Measurements from ENCODE around the gene USP34. TPM values are rescaled to one million over a fixed set of nuclear protein-coding genes. Genes with fewer than 3 reads are reported as not detected.
A peak's percentile ranks its signal among the peaks of the same experiment; 100 is the strongest.

Gene USP34
- total and polyA plus RNA-seq, 2 experiments from 2014 or later = 81.8 to 157 TPM

DNA sequence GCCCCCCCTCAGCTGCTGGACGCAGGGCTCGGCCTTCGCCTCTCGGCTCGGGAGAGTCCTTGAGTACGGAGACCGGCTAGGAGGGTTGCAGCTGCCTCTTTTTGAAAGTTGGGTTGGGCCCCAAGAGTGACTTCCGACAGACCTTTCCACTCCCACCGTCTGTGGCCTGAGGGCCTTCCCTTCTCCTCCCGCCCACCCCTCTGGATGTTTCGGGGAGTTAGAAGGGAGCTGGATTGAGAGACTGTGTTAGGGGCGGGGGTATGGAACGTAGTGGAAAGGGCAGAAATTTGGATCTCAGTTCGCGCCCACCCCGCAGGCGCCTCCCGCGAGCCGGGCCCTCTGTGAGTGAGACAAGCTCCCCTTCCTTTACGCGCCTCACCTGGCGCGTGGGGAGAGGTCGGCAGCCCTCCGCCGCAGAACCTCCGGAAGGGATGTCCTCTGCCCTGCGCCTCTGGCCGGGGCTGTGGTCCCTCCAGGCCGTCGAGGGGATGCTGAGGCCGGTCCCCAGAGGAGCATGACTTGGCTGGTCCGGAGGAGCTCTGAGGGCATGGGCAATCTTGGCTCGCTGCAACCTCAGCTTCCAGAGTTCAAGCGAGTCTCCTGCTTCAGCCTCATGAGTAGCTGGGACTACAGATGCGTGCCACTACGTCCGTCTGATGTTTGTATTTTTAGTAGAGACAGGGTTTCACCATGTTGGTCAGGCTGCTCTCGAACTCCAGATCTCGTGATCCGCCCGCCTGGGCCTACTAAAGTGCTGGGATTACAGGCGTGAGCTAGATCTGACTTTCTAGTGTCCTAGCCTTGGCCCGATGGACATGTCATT lies 292.9 kb downstream of the USP34 start:
- Histone ChIP-seq H3K9me2 (ENCODE audit: insufficient read depth) (no peaks in the 10 kb centered on the region), H3K36me3 (ENCODE audit: insufficient read depth) (peaks cover 4% of the 10 kb centered on the region), H3K27me3 (ENCODE audit: insufficient read depth) (peaks cover 14% of the 10 kb centered on the region), H3F3A (replicated peaks; ENCODE audit: low read depth) (0 out of 2 replicates have a peak, but pooled peaks cover 9% of the 10 kb centered on the region), H3K4me1 (ENCODE audit: insufficient read depth) (peaks cover 15% of the 10 kb centered on the region; the same call in 1 of the 2 replicates), H3K4me3 (peak overlapping the region; percentile 77), H3K79me2 (replicated peaks; ENCODE audit: insufficient read depth) (peaks cover 13% of the 10 kb centered on the region), H4K20me1 (replicated peaks; ENCODE audit: insufficient read depth) (peaks cover 8% of the 10 kb centered on the region), H3K4me2 (peak overlapping the region; percentile 92), H3K27ac (ENCODE audit: low read depth) (peak overlapping the region; percentile 83), H2AFZ (peak overlapping the region; percentile 83)
- DNase-seq (ENCODE audit: low spot score) = peak; percentile 59
- TF ChIP-seq CTCF (conservative IDR thresholded peaks at IDR 0.05; ENCODE audit: low read depth in 2 of 2) (no peak), ZNF331 (CRISPR knock-in tag; IDR thresholded peaks at IDR 0.05; ENCODE audit: low read depth) (no peak), POLR2AphosphoS5 (IDR thresholded peaks at IDR 0.05; ENCODE audit: low read depth) (no peak), ETS1 (IDR thresholded peaks at IDR 0.05) (no peak)
- Mint-ChIP-seq H3K36me3 (ENCODE audit: low read depth) (peaks cover 34% of the 10 kb centered on the region), H3K27ac (peak overlapping the region; percentile 67; the same call in 1 of the 2 replicates), H3K9me3 (no peaks in the 10 kb centered on the region), H3K4me1 (peaks cover 29% of the 10 kb centered on the region), H3K27me3 (ENCODE audit: insufficient read depth, low read depth, poor library complexity) (peaks cover 14% of the 10 kb centered on the region), H3K4me3 (peak overlapping the region; percentile 85)
- peak; percentile 25 for ATAC-seq

DNA sequence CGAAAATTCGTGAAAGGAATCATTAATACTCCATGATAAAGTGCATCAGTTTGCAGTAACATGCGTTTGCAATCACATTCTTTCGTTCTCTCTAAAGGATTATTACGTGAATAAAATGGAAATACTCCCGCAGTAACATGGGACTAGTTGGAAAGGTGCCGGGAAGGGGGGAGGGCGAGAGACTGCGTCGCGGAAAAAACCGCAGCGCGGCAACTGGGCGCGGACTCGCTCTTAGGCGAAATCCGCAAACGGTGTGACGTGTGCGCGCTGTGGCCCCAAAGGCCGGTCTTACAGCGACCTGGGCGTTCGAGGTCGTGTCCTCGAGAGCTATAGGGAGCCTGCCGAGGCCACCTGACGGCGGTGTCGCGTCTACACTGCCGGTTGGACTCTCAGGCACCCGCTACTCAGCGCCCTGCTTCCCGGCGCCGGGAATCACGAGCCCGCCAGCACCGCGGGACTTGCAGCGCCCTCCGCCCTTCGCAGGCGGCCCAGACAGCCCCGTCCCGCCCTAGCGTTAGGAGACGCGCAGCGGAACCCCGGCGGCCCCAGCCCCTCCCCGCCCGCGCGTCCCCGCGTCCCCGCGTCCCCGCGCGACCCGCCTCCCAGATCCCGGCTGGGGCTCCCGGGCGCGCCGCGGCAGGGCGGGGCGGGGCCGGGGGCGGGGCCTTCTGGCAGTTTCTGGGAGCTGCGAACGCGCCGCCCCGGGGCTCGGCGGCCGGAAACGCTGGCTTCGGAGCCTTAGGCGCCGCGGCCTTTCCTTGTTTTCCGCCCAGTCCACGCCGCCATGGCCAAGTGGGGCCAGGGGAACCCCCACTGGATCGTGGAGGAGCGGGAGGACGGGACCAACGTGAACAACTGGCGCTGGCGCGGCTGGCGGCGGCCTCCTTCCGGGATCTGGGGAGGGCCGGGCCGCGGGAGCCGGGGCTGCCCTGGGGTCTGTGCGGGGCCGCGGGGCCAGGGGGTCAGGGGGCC lies 293.8 kb downstream of the USP34 start:
- H2AFZ ChIP-seq = peak overlapping the region; percentile 100
- peaks cover 3% of the 10 kb centered on the region; the same call in 1 of the 2 replicates for H4K20me1 ChIP-seq (replicated peaks; ENCODE audit: insufficient read depth)
- peaks cover 13% of the 10 kb centered on the region; the same call in 1 of the 2 replicates for H3K79me2 ChIP-seq (replicated peaks; ENCODE audit: insufficient read depth)
- DNase-seq (ENCODE audit: low spot score) (peak; percentile 95), ATAC-seq (peak; percentile 83)
- peak overlapping the region; percentile 77 for H3K4me3 ChIP-seq
- H3K4me3 Mint-ChIP-seq = peak overlapping the region; percentile 85
- peaks cover 29% of the 10 kb centered on the region for H3K4me1 Mint-ChIP-seq
- no peaks in the 10 kb centered on the region for H3K9me2 ChIP-seq (ENCODE audit: insufficient read depth)
- H3K4me1 ChIP-seq (ENCODE audit: insufficient read depth) = peaks cover 15% of the 10 kb centered on the region; the same call in 1 of the 2 replicates
- H3K4me2 ChIP-seq = peak overlapping the region; percentile 96
- H3K36me3 ChIP-seq (ENCODE audit: insufficient read depth) = no peaks in the 10 kb centered on the region; the same call in none of the 2 replicates
- peak overlapping the region; percentile 86 for H3K27ac ChIP-seq (ENCODE audit: low read depth)
- peaks cover 26% of the 10 kb centered on the region for H3K36me3 Mint-ChIP-seq (ENCODE audit: low read depth)
- H3K9me3 Mint-ChIP-seq = no peaks in the 10 kb centered on the region
- peak overlapping the region; percentile 90 for H3K27ac Mint-ChIP-seq
- H3K27me3 ChIP-seq (ENCODE audit: insufficient read depth) = peaks cover 14% of the 10 kb centered on the region
- 0 out of 2 replicates have a peak, but pooled peaks cover 9% of the 10 kb centered on the region for H3F3A ChIP-seq (replicated peaks; ENCODE audit: low read depth)
- peaks cover 14% of the 10 kb centered on the region for H3K27me3 Mint-ChIP-seq (ENCODE audit: insufficient read depth, low read depth, poor library complexity)
- TF ChIP-seq ETS1 (IDR thresholded peaks at IDR 0.05) (peak; percentile 43; the same call in 1 of the 2 replicates), NANOG (IDR thresholded peaks at IDR 0.05; ENCODE audit: borderline replicate concordance) (no peak), JUNB (IDR thresholded peaks at IDR 0.05; ENCODE audit: unreplicated experiment) (no peak), ZNF331 (CRISPR knock-in tag; IDR thresholded peaks at IDR 0.05; ENCODE audit: low read depth) (no peak), EZH2phosphoT487 (IDR thresholded peaks at IDR 0.05; ENCODE audit: unreplicated experiment) (no peak), CTCF (conservative IDR thresholded peaks at IDR 0.05; ENCODE audit: low read depth in 2 of 2) (0 out of 4 replicates have a peak, but pooled peaks of 1 of the 2 experiments have one; percentile 12), POLR2AphosphoS5 (IDR thresholded peaks at IDR 0.05; ENCODE audit: low read depth) (peak; percentile 82), STAT1 (IDR thresholded peaks at IDR 0.05; ENCODE audit: unreplicated experiment) (no peak)
- TF ChIP-seq, protein P1, sequence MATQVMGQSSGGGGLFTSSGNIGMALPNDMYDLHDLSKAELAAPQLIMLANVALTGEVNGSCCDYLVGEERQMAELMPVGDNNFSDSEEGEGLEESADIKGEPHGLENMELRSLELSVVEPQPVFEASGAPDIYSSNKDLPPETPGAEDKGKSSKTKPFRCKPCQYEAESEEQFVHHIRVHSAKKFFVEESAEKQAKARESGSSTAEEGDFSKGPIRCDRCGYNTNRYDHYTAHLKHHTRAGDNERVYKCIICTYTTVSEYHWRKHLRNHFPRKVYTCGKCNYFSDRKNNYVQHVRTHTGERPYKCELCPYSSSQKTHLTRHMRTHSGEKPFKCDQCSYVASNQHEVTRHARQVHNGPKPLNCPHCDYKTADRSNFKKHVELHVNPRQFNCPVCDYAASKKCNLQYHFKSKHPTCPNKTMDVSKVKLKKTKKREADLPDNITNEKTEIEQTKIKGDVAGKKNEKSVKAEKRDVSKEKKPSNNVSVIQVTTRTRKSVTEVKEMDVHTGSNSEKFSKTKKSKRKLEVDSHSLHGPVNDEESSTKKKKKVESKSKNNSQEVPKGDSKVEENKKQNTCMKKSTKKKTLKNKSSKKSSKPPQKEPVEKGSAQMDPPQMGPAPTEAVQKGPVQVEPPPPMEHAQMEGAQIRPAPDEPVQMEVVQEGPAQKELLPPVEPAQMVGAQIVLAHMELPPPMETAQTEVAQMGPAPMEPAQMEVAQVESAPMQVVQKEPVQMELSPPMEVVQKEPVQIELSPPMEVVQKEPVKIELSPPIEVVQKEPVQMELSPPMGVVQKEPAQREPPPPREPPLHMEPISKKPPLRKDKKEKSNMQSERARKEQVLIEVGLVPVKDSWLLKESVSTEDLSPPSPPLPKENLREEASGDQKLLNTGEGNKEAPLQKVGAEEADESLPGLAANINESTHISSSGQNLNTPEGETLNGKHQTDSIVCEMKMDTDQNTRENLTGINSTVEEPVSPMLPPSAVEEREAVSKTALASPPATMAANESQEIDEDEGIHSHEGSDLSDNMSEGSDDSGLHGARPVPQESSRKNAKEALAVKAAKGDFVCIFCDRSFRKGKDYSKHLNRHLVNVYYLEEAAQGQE (IDR thresholded peaks at IDR 0.05; ENCODE audit: unreplicated experiment) = no peak
